ENCODE measurements around the gene XYLT1.

The XYLT1 gene

GRCh38 chr16:17270683-17271109 is 200.1 kb downstream of the XYLT1 start:
- no peak overlapping the region for H2AFZ ChIP-seq (ENCODE audit: low read depth)
- no peaks in the 10 kb centered on the region for H3K36me3 ChIP-seq (ENCODE audit: insufficient read depth)
- H3K4me1 ChIP-seq (ENCODE audit: low read depth, poor library complexity, severe bottlenecking), result peaks cover 36% of the 10 kb centered on the region
- no peak for TF ChIP-seq CTCF (conservative IDR thresholded peaks at IDR 0.05; ENCODE audit: low read depth, low read length)
- no peak overlapping the region for H3K27ac ChIP-seq
- no peak overlapping the region for H3K4me3 ChIP-seq (IDR thresholded peaks at IDR 0.05; ENCODE audit: insufficient read depth, low read depth, low read length)
- no peaks in the 10 kb centered on the region for H3K27me3 ChIP-seq (ENCODE audit: insufficient read depth, low read depth)
- H4K20me1 ChIP-seq (ENCODE audit: insufficient read depth), result no peaks in the 10 kb centered on the region
- peaks cover 4% of the 10 kb centered on the region; the same call in 1 of the 2 replicates for H3K79me2 ChIP-seq (ENCODE audit: insufficient read depth, low read depth)
- H3K9ac ChIP-seq, result no peak overlapping the region
- no peak overlapping the region for H3K4me2 ChIP-seq

GRCh38 chr16:17270111-17270510 is 200.6 kb downstream of the XYLT1 start:
- Histone ChIP-seq H3K4me3 (IDR thresholded peaks at IDR 0.05; ENCODE audit: insufficient read depth, low read depth, low read length) (no peak overlapping the region), H3K4me1 (ENCODE audit: low read depth, poor library complexity, severe bottlenecking) (peaks cover 30% of the 10 kb centered on the region), H3K9ac (no peak overlapping the region), H2AFZ (ENCODE audit: low read depth) (no peak overlapping the region), H3K36me3 (ENCODE audit: insufficient read depth) (no peaks in the 10 kb centered on the region), H4K20me1 (ENCODE audit: insufficient read depth) (no peaks in the 10 kb centered on the region), H3K79me2 (ENCODE audit: insufficient read depth, low read depth) (peaks cover 4% of the 10 kb centered on the region; the same call in 1 of the 2 replicates), H3K4me2 (no peak overlapping the region), H3K27me3 (ENCODE audit: insufficient read depth, low read depth) (no peaks in the 10 kb centered on the region), H3K27ac (no peak overlapping the region)
- no peak for TF ChIP-seq CTCF (conservative IDR thresholded peaks at IDR 0.05; ENCODE audit: low read depth, low read length)

- no peak overlapping the region for H3K4me3 ChIP-seq (IDR thresholded peaks at IDR 0.05; ENCODE audit: insufficient read depth, low read depth, low read length)
- H3K27ac ChIP-seq, result no peak overlapping the region
- no peaks in the 10 kb centered on the region for H3K27me3 ChIP-seq (ENCODE audit: insufficient read depth, low read depth)
- no peak overlapping the region for H2AFZ ChIP-seq (ENCODE audit: low read depth)
- TF ChIP-seq CTCF (conservative IDR thresholded peaks at IDR 0.05; ENCODE audit: low read depth, low read length), result no peak
- no peak overlapping the region for H3K9ac ChIP-seq
- H3K4me2 ChIP-seq, result no peak overlapping the region
- peaks cover 4% of the 10 kb centered on the region; the same call in 1 of the 2 replicates for H3K79me2 ChIP-seq (ENCODE audit: insufficient read depth, low read depth)
- no peaks in the 10 kb centered on the region for H3K36me3 ChIP-seq (ENCODE audit: insufficient read depth)
- H4K20me1 ChIP-seq (ENCODE audit: insufficient read depth), result no peaks in the 10 kb centered on the region
- peaks cover 23% of the 10 kb centered on the region for H3K4me1 ChIP-seq (ENCODE audit: low read depth, poor library complexity, severe bottlenecking)
Observed at GRCh38 chr16:17269439-17269838, 201.3 kb downstream of the XYLT1 start.

GRCh38 chr16:17266608-17267313 is 204.0 kb downstream of the XYLT1 start:
- Histone ChIP-seq H3K79me2 (ENCODE audit: insufficient read depth, low read depth) (no peaks in the 10 kb centered on the region), H3K27ac (no peak overlapping the region), H4K20me1 (ENCODE audit: insufficient read depth) (no peaks in the 10 kb centered on the region), H3K9ac (no peak overlapping the region), H3K27me3 (ENCODE audit: insufficient read depth, low read depth) (no peaks in the 10 kb centered on the region), H3K36me3 (ENCODE audit: insufficient read depth) (no peaks in the 10 kb centered on the region), H2AFZ (ENCODE audit: low read depth) (no peak overlapping the region), H3K4me2 (no peak overlapping the region), H3K4me3 (IDR thresholded peaks at IDR 0.05; ENCODE audit: insufficient read depth, low read depth, low read length) (no peak overlapping the region), H3K4me1 (ENCODE audit: low read depth, poor library complexity, severe bottlenecking) (peaks cover 5% of the 10 kb centered on the region)
- TF ChIP-seq CTCF (conservative IDR thresholded peaks at IDR 0.05; ENCODE audit: low read depth, low read length), result no peak
